PC-9 (cell line): ENCODE results near the gene NXPH2. TPM values are rescaled to one million over a fixed set of nuclear protein-coding genes. Genes with fewer than 3 reads are reported as not detected.

ENCODE experiments used
- BruUV-seq: library from RNA; stranded (reverse); fragments of 400-500 nt; replicated peaks from 2 replicates; lab custom pipeline; 2021; lab: Mats Ljungman, UMichigan
- CTCF ChIA-PET: fragments of 300-600 bp; sonication (Branson Sonifier 250); formaldehyde crosslinking; loops from one replicate; lab custom pipeline; 2022; ENCODE audit warnings: antibody characterized with exemption; lab: Charles Lee
- POLR2A ChIA-PET: fragments of 300-600 bp; sonication (Branson Sonifier 250); formaldehyde crosslinking; loops from one replicate; lab custom pipeline; 2022; ENCODE audit warnings: antibody characterized with exemption; ENCODE audit not compliant: unreplicated experiment; lab: Charles Lee
- DNase-seq, 2 experiments: peaks; one replicate each; pipeline versions ENCODE4 v3.0.0 to v3.0.0-alpha.2; 2015 to 2022; ENCODE audit warnings: mixed read lengths in 1 of 2
- H2AFZ ChIP-seq: fragments of 200-600 bp; sonication (generic); 2 replicates; pipeline ENCODE4 v1.8.1; 2017; ENCODE audit warnings: antibody characterized with exemption
- H3F3A ChIP-seq: fragments of 200-600 bp; sonication (generic); 2 replicates; pipeline ENCODE4 v1.8.1; 2017; ENCODE audit warnings: antibody characterized with exemption, mild to moderate bottlenecking, low read depth; ENCODE audit not compliant: insufficient read depth
- H3K27ac ChIP-seq: fragments of 200-600 bp; sonication (generic); 2 replicates; pipeline ENCODE4 v1.6.1; 2016; ENCODE audit warnings: mixed run types
- H3K27me3 ChIP-seq: fragments of 200-600 bp; sonication (generic); 2 replicates; pipeline ENCODE4 v1.6.1; 2016; ENCODE audit warnings: low read depth, mixed run types; ENCODE audit not compliant: insufficient read depth
- H3K36me3 ChIP-seq: fragments of 200-600 bp; sonication (generic); 2 replicates; pipeline ENCODE4 v1.6.1; 2016; ENCODE audit warnings: low read depth, mixed run types
- H3K4me1 ChIP-seq: fragments of 200-600 bp; sonication (generic); replicated peaks from 2 replicates; pipeline ENCODE4 v1.6.1; 2016; ENCODE audit warnings: mixed run types; ENCODE audit not compliant: insufficient read depth
- H3K4me2 ChIP-seq: fragments of 200-600 bp; sonication (generic); 2 replicates; pipeline ENCODE4 v1.6.1; 2017; ENCODE audit warnings: mixed run types
- H3K4me3 ChIP-seq: fragments of 200-600 bp; sonication (generic); 2 replicates; pipeline ENCODE4 v1.6.1; 2016; ENCODE audit warnings: mixed run types
- H3K79me2 ChIP-seq: fragments of 200-600 bp; sonication (generic); 2 replicates; pipeline ENCODE4 v1.6.1; 2017; ENCODE audit warnings: low read depth, mixed run types
- H3K9me2 ChIP-seq: fragments of 200-600 bp; sonication (generic); 2 replicates; pipeline ENCODE4 v1.8.1; 2017; ENCODE audit warnings: mild to moderate bottlenecking; ENCODE audit not compliant: insufficient read depth
- H3K9me3 ChIP-seq: fragments of 200-600 bp; sonication (generic); 2 replicates; pipeline ENCODE4 v1.8.1; 2016; ENCODE audit warnings: low read depth; ENCODE audit not compliant: insufficient read depth
- H4K20me1 ChIP-seq: fragments of 200-600 bp; sonication (generic); 2 replicates; pipeline ENCODE4 v1.8.1; 2017; ENCODE audit not compliant: insufficient read depth
- EZH2 ChIP-seq: fragments of 200-600 bp; sonication (generic); IDR thresholded peaks from 2 replicates; pipeline ENCODE4 v1.8.0; 2017; ENCODE audit warnings: antibody characterized with exemption, low read depth
- intact Hi-C: fragments of 100-400 bp; cut with micrococcal nuclease; formaldehyde crosslinking; loops from one replicate; pipeline ENCODE4 v1.10.0; 2022; ENCODE audit not compliant: unreplicated experiment
- total RNA-seq: library from RNA; stranded (reverse); gene quantifications from 2 replicates; pipeline ENCODE4 v1.2.3, GENCODE V29; 2021
- TF ChIP-seq, protein P1 (sequence below): fragments of 200-600 bp; sonication (generic); conservative IDR thresholded peaks from 2 replicates; pipeline ENCODE4 v1.6.1; 2017; ENCODE audit warnings: mixed run types, antibody characterized with exemption, mild to moderate bottlenecking, moderate library complexity

The NXPH2 gene
- total RNA-seq, 1 experiment from 2014 or later = not detected

- Histone ChIP-seq H2AFZ (no peak overlapping the region), H3K27ac (no peak overlapping the region), H3K9me2 (no peaks in the 10 kb centered on the region), H3K4me1 (no peaks in the 10 kb centered on the region), H3K79me2 (no peaks in the 10 kb centered on the region), H3K36me3 (no peaks in the 10 kb centered on the region), H3F3A (no peaks in the 10 kb centered on the region), H4K20me1 (no peaks in the 10 kb centered on the region), H3K4me2 (no peak overlapping the region), H3K27me3 (no peaks in the 10 kb centered on the region), H3K9me3 (no peaks in the 10 kb centered on the region), H3K4me3 (no peak overlapping the region)
- intact Hi-C loops = no loop called here
- CTCF ChIA-PET = no interaction called here
- POLR2A ChIA-PET = no interaction called here
- no TSS peak for BruUV-seq
- no peak for DNase-seq
- TF ChIP-seq EZH2 = no peak
- TF ChIP-seq, protein P1, sequence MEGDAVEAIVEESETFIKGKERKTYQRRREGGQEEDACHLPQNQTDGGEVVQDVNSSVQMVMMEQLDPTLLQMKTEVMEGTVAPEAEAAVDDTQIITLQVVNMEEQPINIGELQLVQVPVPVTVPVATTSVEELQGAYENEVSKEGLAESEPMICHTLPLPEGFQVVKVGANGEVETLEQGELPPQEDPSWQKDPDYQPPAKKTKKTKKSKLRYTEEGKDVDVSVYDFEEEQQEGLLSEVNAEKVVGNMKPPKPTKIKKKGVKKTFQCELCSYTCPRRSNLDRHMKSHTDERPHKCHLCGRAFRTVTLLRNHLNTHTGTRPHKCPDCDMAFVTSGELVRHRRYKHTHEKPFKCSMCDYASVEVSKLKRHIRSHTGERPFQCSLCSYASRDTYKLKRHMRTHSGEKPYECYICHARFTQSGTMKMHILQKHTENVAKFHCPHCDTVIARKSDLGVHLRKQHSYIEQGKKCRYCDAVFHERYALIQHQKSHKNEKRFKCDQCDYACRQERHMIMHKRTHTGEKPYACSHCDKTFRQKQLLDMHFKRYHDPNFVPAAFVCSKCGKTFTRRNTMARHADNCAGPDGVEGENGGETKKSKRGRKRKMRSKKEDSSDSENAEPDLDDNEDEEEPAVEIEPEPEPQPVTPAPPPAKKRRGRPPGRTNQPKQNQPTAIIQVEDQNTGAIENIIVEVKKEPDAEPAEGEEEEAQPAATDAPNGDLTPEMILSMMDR = no peak
Observed at GRCh38 chr2:138633049-138633448, 147.1 kb downstream of the NXPH2 start.

DNA sequence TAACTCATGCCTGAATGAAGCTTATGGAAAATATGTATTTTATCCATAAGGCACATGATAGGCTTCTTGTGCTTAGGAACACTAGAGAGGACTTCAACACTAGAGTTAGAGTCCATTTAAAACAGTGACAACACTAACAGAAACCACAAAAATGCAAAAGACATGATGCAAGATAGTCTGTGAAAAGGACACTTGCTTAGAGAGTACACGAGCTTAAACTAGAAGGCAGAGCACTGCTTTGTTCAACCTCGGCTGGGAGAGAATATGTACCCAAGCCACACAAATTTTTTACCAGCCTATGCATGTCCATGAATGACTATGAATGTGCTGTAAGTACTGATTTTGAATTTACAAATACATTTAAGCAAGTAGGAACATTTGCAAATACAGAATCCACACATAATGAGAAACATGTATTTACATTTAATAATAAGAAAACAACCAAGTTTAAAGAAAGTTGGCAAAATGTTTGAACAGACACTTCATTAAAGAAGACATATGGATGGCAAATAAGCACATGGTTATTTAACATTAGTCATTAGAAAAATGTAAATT, 148.0 kb downstream of the NXPH2 start:
- TF ChIP-seq, protein P1 = no peak
- no peak for TF ChIP-seq EZH2
- Histone ChIP-seq H3K27me3 (no peaks in the 10 kb centered on the region), H3K4me3 (no peak overlapping the region), H3F3A (no peaks in the 10 kb centered on the region), H3K4me2 (no peak overlapping the region), H3K27ac (no peak overlapping the region), H3K9me2 (no peaks in the 10 kb centered on the region), H3K4me1 (no peaks in the 10 kb centered on the region), H3K79me2 (no peaks in the 10 kb centered on the region), H2AFZ (no peak overlapping the region; the same call in 1 of the 2 replicates), H3K36me3 (no peaks in the 10 kb centered on the region), H4K20me1 (no peaks in the 10 kb centered on the region), H3K9me3 (no peaks in the 10 kb centered on the region)
- POLR2A ChIA-PET = no interaction called here
- CTCF ChIA-PET = no interaction called here
- no TSS peak for BruUV-seq
- intact Hi-C loops = no loop called here
- DNase-seq = no peak

DNA sequence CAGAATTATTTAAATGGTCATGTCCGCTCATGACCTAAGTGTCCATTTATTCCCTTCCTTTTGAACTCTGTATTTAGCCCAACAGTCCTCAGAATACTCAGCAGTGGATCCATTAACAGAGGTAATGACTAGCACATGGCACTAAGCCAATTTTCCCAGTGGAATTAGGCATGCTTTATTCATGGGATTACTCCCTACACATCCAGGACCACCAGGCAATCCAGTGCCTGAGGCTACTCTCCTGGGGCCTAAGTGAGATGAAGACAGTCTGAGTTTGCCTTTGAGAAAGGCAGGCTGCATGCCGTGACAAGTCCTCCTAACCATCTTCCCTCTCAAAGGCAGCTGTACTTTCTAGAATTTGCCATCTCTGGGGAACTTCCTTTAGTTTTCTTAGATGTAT, 150.0 kb downstream of the NXPH2 start:
- H4K20me1 ChIP-seq = no peaks in the 10 kb centered on the region
- BruUV-seq = no TSS peak
- H3K4me2 ChIP-seq = no peak overlapping the region
- intact Hi-C loops = no loop called here
- POLR2A ChIA-PET = no interaction called here
- no peak for TF ChIP-seq EZH2
- TF ChIP-seq, protein P1 = no peak
- H3K36me3 ChIP-seq = no peaks in the 10 kb centered on the region
- H3K27ac ChIP-seq = no peak overlapping the region
- no peaks in the 10 kb centered on the region for H3F3A ChIP-seq
- no peaks in the 10 kb centered on the region for H3K27me3 ChIP-seq
- H2AFZ ChIP-seq = no peak overlapping the region
- no peak overlapping the region for H3K4me3 ChIP-seq
- H3K4me1 ChIP-seq = no peaks in the 10 kb centered on the region
- no peaks in the 10 kb centered on the region for H3K79me2 ChIP-seq
- H3K9me3 ChIP-seq = no peaks in the 10 kb centered on the region
- CTCF ChIA-PET = no interaction called here
- no peaks in the 10 kb centered on the region for H3K9me2 ChIP-seq
- DNase-seq = no peak
